GM11168 (cell line): Measurements from ENCODE around the gene PMPCA.

Source experiments
- in situ Hi-C: fragments of 300-500 bp; cut with MboI; formaldehyde crosslinking; loops from one replicate; pipeline ENCODE4 v1.12.0; 2022; ENCODE audit warnings: low sequenced_read_pairs; ENCODE audit not compliant: unreplicated experiment

Gene PMPCA

DNA sequence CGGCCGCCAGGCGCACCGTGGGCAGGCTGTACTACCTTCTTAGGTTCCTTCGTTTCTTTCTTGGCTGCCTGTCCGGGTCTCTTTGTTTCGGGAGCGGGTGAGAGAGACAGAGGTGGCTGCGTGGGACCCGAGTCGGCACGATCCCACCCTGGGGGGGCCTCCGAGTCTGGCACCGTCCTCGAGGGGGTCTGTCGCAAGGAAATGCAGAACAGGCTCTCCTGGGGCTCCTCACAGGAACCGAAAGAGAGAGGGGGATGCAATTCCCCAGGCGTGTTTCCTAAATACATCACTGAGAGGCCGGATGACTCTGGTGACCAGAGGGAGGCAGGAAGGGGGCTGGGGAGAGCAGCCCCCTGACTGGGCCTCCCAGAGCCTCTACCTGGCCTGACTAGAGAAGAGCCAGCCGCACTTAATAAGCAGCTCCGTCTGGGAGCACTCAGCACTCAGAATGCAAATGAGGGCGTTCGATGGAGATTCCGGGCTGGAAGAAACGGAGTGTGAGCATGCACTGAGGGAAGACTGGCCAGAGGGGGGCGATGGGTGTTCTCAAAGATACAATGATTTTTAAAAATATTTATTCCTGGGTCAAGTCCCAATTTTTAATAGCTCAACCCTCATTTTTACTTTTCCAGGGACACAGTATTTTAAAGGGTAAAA lies 40.9 kb downstream of the PMPCA start:
- in situ Hi-C loops = no loop called here

DNA sequence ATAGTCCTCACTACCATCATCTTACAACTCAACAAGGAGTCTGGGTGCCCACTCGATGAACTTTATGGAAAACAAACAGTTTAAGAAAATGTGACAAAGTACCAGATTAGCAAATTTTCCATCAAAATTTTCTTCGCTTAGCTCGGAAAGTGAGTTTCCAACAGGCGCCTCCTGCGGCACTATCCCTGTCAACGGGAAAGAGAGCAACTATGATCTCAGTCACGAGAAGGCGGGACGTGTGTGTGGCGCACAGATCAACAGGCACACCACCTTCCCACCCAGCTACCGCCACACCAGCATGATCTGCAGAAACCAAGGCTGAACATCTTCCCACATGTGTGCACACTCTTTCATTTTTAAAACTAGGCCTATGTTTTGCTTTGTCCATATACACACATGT lies 42.9 kb downstream of the PMPCA start:
- in situ Hi-C loops = no loop called here

DNA sequence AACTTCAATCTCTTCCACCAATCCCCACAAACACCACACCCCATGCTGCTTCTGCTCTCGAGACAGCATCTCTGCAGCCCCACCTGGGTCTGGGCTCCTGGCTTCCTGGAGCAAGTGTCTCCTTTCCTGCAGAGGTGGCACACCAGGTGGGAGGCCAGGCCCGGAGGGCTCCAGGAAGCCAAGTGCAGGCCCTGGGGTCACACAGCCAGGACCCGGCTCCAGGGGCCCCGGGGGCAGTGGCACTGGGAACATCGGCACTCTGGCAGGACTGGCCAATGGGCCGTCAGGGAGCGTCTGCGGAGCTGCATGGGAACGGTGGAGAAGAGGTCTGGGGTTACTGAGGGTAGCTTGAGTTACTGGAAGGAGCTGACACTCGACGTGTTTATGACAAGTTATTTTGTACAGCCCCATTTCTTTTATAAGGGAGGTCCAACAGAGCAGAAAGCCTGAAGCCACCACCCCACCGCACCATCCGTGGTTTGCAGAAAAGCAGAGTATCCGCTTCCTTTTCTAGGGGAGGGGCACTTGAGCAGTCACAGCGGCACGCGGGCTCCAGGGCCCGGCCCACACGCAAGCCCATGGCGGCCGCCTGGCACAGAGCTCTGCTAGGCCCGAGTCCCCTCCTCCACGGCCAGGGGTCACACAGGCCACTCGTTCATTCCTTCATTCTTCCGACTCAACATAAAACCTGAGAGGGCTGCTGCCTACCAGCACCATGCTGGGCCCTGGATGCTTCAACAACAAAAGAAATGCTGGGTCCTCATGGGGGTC lies 43.8 kb downstream of the PMPCA start:
- in situ Hi-C loops = no loop called here

DNA sequence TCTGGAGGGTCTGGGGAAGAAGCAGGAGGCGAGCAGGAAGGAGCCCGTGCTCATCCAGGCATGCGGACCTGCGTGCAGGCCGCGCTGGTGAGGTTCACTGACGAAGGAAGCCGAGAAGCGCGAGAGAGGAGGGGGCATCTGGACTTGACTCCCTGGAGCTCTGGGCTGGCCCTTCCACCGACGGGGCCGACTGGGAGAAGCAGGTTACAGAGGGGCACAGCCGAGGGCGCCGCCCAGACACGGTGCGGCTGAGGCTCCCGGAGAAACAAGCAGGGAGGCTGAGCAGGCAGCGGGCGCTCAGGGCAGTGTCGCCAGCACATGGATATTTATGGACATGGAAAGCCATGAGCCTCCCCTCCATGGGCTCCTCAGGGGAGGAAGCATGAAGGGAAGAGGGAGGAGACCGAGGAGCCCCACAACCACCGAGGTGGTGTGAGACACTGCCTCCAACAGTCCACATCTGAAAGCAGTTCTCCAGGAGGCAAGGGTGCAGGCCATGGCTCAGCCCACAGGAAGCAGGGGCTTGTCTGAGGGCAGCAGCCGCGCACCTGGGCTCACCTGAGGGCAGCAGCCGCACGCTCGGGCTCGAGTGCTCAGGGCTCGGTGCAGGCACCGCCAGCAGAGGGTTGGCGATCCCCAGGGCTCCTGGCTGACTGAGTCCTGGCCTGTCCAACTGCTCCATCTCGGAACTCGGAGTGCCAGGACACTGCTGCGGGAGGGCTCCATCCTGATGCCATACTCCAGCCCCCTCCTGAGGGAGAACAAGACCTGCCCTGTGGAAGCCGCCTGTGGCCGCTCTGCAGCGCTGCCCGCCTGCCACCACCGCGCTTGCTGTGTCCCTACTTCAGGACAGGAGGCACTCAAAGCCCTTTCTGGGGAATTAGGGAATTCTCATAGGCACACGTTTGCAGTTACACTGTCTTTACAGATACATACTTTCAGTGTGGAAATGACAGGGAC lies 44.9 kb downstream of the PMPCA start:
- in situ Hi-C loops = no loop called here

DNA sequence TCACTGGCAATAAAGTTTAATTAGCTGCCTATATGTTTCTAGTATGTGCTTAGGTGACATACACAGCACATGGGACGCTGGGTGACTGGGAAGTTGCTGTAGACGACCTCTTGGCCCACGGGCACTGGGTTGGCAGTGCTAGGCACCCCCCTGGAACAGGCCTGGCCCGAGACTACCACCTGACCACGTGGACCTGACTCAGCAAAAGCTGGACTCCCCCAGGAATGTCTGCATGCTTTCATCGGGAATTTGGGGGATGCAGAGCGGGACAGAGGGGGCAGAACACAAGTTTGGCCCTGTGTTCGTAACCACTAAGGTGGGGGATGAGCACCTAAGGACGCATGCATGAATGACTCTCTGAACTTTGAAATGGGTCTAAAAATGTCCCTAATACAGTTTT lies 45.8 kb downstream of the PMPCA start:
- in situ Hi-C loops = no loop called here

DNA sequence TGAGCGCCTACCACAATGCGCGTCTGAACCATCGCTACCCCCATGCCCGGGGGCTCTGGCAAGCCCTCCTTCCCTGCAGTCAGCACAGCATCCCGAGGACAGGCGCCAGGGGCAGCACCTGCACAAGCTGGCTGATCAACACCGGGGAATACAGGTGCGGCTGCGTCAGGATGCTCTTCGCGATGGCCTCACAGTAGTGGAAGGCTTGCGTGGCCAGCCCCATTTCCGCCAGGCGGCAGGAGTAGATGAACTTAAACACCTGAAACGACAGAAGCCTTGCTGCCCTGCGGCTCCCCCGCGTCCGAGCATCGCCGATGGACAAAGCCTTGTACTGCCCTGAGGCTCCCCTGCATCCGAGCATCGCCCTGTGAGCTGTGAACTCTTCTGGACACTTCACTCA lies 46.9 kb downstream of the PMPCA start:
- in situ Hi-C loops = no loop called here

DNA sequence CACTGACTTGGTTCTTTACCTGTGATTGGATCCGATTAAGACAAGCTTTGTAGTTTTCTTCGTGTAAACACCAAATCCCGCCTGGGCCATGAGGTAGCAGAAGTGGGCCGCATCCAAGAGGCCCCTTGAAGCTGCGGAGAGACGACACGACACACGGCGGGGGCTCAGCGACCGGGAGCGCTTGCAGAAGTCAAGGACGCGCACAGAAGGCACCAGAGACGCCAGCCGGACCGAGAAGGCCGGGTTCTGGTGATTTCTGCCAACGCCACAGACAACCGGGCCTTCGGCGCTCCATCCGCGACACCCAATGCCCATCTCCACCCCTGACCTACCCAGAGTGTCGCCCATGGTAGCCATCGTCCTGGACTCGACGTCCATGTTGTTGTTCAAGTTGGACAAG lies 49.0 kb downstream of the PMPCA start:
- in situ Hi-C loops = no loop called here

DNA sequence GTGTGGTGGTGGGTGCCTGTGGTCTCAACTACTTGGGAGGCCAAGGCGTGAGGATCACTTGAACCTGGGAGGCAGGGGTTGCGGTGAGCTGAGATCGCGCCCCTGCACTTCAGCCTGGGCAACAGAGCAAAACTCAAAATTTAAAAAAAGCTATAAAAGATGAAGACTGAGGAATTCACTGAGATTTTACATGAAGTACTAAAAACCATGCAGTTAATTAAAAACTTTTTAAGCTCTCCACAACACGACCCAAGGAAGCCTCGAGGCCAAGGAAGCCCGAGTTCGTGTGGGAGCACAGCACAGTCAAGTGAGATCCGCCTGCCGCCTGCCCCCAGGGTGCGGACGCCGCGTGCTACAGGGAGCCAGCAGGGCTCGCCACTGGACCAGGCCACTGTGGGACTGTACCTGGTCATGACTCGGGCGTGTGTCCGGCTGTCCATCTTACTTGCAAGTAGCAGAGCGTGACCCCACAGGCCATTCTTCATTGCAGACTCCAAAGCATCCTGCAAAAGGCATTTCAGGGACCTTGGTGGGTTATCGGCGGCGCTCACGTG lies 50.4 kb downstream of the PMPCA start:
- in situ Hi-C loops = no loop called here

DNA sequence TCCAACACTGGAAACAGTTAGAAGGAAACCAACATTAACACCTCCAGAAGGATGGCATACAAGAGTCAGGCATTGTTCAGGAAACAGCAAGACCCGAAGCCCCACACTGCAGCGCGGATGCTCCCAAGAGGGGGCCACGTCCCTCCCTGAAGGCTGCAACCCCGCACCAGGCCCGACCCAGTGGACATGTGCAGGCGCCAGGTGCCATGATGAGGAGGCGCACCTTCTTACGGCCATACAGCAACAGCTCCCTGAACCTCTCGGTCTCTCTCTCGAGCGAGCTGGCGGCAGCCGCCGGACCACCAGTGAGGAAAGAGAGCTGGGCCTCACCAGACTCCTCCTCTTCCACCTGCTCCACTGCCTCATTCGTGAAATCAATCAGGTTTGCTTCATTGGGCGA lies 52.2 kb downstream of the PMPCA start:
- in situ Hi-C loops = no loop called here

DNA sequence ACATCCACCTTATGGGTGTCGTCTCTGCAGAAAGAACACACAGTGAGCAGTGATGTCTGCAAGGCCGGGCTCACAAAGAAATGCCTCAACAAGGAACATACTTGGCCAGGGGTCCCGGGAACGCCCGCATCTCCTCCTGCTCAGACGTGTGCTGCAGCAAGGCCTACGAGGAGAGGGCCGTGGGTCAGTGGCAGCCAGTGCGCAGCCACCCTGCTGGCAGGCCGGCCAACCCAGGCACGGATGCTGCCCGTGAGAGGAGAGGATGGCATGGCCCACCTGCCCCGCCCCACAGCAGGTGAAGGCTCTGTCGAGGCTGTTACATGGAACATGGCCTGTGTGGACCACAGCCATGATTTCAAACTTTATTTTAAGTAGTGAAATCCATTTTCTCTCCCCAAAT lies 53.1 kb downstream of the PMPCA start:
- in situ Hi-C loops = no loop called here

DNA sequence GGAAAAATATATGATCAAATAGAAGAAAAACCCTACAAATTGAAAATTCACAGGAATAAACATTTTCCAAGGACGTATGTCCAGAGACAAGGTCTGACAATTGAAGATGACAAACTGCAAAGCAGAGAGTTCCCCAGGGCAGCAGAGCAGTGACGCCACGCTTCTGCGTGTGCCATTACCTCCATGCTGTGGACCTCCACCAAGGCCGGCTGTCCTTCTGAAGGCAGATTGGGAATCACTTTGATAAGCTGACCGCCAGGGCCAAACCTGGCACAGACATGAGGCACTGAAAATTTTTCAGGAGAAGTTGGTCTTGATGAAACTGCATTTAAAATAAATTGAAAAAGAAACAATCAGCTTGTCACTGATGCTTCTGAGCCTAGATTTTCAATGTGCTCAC lies 53.8 kb downstream of the PMPCA start:
- in situ Hi-C loops = no loop called here

DNA sequence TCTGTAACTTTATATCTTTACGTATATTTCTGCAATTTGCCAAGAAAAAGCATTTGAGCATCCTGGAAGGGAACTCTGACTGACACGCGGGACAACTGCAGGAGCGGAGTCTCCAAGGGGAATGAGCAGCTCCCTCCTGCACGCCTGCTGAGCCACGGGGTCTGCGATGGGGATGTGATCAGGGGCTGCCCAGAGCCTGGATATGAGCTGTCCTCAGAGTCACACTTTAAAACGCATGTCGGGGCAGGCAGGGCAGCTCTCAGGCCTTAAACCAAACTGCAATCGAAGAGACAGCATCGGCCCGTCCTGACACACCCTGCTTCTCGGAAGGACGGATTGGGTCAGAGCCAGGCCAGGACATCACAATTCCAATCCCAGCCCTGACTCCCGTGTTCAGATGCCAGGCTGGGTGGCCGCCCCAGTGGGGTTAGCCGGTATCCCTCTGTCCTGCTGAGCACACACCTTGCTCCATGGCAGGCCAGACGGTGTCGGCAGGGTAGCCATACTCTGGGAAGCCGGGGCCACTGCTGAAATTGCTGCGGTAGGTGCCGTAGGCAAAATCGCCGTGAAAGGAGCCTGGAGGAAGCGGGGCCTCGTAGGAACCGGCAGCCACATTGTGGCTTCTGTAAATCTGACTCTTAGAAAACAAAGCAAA lies 55.2 kb downstream of the PMPCA start:
- in situ Hi-C loops = no loop called here

DNA sequence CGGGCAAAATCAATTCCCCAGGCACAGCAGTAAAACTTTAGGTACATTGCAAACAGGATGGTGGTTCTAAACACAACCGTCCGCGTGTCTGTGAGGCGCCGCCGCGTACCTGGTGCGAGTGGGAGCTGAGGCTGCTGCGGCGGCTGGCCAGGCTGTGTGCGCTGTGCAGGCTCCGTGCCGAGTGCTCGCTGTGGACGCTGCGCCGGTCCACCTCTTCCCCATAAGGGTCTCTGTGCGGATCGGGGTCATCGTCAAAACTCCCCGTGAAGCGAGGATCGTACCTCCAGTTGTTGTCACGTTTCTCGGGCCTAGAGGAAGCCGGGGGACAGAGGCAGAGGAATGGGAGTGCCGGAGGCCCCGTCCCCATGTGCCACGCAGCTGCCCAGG lies 55.7 kb downstream of the PMPCA start:
- in situ Hi-C loops = no loop called here

DNA sequence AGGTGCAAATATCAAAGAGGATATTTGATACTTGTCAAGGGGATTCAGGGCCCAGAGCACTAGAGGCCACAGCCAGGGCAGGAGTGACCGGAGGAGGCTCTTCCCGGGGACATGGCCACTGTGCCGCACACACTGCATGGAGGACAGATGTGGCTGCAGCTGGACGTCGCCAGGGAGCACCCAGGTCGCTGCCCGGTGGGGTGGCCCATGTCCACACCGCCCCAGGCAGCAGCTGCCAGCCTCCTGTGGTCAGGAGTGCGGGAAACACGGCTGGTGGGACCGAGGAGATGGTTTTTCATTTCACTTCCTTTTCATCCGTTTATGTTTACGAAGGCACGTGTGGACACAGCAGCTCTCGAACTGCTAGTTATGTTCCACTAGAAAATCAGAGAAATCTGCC lies 57.3 kb downstream of the PMPCA start:
- in situ Hi-C loops = no loop called here

DNA sequence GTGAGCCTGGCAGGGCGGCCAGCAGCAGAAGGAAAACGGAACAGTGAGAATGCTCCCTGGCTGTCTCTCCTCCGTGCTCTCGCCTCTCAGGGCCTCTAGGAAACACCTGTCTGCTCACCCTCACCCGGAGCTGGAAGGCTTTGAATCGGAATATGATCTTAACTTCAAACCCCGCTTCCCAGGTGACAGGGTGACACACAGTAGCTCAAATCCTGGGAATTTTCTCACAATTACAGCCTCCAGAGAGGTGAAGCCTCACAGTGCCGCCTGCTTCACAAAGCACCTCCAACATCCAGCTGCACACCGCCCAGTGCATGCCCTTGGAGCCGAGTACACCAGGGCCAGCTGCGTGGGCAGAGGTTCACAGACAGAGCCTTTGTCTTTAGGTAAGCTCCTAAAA lies 59.9 kb downstream of the PMPCA start:
- in situ Hi-C loops = no loop called here

DNA sequence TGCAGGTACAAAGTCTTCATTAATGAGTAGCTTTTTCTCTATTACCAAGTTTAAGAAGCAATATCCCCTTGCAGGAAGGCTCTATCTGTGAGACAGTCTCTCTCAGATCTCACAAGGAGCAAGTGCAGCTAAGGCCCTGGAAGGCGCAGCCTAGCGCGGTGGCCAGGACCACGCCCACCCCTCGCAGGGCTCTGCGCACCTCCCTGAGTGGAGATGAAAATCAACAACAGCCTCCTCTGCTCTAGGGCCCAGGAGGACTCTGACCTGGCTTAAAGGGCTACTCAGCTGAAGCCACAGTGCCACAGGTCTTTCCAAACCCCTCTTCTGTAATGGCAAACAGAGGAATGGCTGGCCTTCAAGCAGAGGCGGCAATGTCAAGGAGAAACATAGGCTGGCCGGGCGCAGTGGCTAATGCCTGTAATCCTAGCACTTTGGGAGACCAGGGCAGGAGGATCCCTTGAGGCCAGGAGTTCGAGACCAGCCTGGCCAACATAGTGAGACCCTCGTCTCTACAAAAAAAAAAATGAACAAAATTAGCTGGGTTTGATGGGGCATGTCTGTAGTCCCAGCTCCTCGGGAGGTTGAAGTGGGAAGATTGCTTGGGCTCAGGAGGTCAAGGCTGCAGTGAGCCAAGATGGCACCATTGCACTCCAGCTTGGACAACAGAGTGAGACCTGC lies 60.5 kb downstream of the PMPCA start:
- in situ Hi-C loops = no loop called here

DNA sequence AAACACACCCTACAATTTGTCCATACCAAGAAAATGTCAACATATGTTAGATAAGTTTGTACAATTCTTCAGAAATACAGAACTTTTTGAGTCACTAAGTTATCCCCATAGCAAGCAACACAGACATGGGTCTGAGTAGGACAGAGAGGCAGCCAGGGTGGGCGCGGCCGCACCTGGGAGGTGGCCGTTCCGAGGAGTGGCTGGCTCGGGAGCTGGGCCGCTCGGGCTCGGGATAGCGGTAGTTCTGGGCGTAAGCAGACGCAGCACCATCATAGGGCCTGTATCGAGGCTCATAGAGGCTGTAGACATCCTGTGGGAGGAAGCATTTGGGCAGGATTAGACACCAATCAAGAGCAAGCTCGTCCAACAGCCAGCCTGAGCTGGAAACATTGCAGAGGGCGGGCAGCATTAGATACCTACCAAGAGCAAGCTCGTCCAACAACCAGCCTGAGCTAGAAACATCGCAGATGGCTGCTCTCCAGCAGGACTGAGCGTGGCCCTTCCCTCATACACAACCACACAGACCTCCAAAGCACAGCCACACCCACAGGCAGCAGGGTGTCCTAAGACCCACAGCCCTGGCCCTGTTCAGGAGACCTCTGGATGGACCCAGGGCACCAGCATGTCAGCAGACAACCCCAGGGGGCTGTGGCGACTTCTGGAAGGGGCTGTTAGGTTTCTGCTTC lies 61.5 kb downstream of the PMPCA start:
- in situ Hi-C loops = no loop called here

DNA sequence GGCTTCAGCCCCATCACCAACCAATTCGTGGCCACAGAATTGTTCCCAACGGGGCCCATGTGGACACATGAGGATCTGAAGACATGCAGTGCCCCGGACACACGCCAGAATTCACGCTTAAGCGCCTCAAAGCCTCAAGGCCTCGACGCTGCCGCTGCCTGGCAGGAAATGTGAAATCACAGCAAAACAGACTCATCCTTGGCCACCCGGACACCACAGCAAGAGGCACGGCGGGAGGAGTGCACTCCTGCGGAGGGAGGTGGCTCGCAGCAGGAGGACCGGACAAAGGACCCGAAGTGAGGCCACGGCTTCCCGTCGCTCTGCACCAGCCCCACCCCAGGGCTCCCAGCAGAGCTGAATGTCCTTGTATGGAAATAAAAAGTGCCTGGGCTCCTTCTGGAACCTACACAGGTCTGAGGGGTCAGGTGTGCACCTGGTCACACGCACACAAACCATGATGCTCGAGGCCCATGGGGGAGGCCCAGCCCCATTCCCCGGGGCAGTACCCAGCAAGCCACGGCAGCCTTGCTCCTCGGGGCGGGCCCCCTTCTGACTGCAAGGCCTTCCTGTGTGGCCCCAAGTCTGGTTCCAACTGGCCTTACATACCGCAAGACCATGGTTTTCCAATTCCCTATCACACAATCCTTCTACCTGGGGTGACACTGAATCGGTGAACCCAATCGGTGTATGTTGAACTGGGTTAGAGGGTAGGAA lies 62.3 kb downstream of the PMPCA start:
- in situ Hi-C loops = no loop called here

DNA sequence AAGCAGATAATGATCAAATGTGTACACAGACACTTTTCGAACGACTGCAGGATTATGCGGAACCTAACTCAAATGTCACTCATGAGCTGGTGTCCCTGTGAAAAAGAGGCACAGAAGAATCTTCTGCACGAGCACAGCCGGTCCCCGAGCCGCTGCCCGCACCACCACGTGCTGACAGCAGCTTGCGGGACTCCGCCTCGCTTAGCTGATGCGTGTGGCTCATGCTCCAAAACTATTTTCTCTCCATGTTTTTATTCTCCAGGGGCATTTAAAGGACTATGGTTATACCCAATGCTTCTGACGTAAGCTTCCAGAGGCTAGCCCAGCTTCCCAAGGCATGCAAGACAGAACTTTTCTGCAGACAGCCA lies 62.9 kb downstream of the PMPCA start:
- in situ Hi-C loops = no loop called here
